Astrocyte of the hippocampus (primary cell): ENCODE data around the gene RNF126.
"Not testable (repeated sequence)": the region's sequence is repeated elsewhere in the genome, so short reads cannot be mapped to it uniquely, and the experiment has no call there.

Experiments
- DNase-seq: peaks from one replicate; pipeline ENCODE4 v3.0.0; 2011; ENCODE audit warnings: low read depth, low spot score

RNF126 gene

GRCh38 chr19:646779-647565 is 16.0 kb downstream of the RNF126 start:
- no peak for DNase-seq

GRCh38 chr19:645912-646778 is 16.9 kb downstream of the RNF126 start:
- no peak for DNase-seq

- no peak for DNase-seq
Observed at GRCh38 chr19:644789-645188, 18.2 kb downstream of the RNF126 start.

GRCh38 chr19:644363-644762 is 18.7 kb downstream of the RNF126 start:
- no peak for DNase-seq

GRCh38 chr19:643736-644135 is 19.3 kb downstream of the RNF126 start:
- no peak for DNase-seq

- DNase-seq, result no peak
Observed at GRCh38 chr19:642767-643727, 20.0 kb downstream of the RNF126 start.

- no peak for DNase-seq
Observed at GRCh38 chr19:641702-642101, 21.3 kb downstream of the RNF126 start.

GRCh38 chr19:640606-641189 is 22.3 kb downstream of the RNF126 start:
- DNase-seq, result no peak

- no peak for DNase-seq
Observed at GRCh38 chr19:640161-640558, 22.9 kb downstream of the RNF126 start.

GRCh38 chr19:639253-640160 is 23.5 kb downstream of the RNF126 start, which contains the start of gene FGF22:
FGF22 (plus strand) TSS chr19:639879; CDS start chr19:639926, 47 bp downstream.
- peak; percentile 96 for DNase-seq

GRCh38 chr19:638906-639252 is 24.1 kb downstream of the RNF126 start:
- DNase-seq, result no peak

- no peak for DNase-seq
Observed at GRCh38 chr19:634975-635652, 27.9 kb downstream of the RNF126 start.

- no peak for DNase-seq
Observed at GRCh38 chr19:633786-634639, 29.0 kb downstream of the RNF126 start.

GRCh38 chr19:633068-633785 is 29.8 kb downstream of the RNF126 start, which contains the start of gene POLRMT:
POLRMT (minus strand) TSS chr19:633537; CDS start chr19:633512, 25 bp downstream.
- DNase-seq, result peak; percentile 100

- DNase-seq, result peak; percentile 71
Observed at GRCh38 chr19:632579-633067, 30.4 kb downstream of the RNF126 start.

- no peak for DNase-seq
Observed at GRCh38 chr19:629961-630714, 32.9 kb downstream of the RNF126 start.

GRCh38 chr19:629515-629914 is 33.5 kb downstream of the RNF126 start:
- DNase-seq, result not testable (repeated sequence)
